ENCODE measurements around the gene SPATS2.

Gene SPATS2

DNA sequence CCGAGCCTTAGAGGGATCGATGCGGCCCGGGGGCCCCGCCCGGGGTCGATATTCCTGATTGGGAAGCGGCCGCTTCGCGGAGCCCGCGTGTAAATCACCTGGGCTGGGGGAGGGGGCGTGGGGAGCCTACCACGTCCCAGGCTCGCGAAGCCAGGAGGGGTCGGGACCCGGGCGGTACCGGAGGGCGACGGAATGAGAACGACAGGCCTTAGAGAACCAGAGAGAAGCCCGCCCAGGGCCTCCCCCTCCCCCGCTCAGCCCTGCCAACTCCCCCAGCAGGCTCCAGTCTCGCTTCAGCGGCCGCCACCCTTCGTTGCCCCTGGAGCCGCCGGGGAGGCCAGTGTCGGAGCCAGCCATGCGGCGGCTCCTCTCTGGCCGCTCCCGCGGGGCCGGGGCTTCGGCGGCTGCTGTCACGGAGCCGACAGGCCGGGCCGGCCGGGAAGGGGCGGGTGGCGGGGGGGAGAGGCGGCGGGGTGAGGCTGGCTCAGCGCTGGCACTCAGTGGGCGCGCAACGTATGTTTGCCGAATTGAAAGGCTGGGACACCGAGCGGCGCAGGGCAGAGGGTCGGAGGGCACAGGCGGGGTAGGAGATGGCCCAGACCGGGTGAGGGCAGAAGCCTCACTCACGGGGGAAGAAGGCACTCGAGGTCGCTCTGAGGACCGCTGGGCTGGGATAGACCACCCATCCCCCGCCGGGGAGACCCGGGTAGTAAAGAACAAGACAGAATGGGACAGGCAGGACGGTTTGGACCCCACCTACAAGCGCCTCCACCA lies 22.0 kb upstream of the SPATS2 start:
- Histone ChIP-seq H3K9ac (ENCODE audit: low read length) (no peak overlapping the region; the same call in 1 of the 2 replicates), H3K4me1 (ENCODE audit: insufficient read depth, low read length, severe bottlenecking) (peaks cover 38% of the 10 kb centered on the region), H4K20me1 (ENCODE audit: insufficient read depth, low read length) (no peaks in the 10 kb centered on the region), H3K36me3 (ENCODE audit: insufficient read depth, low read length) (no peaks in the 10 kb centered on the region), H3K27ac (ENCODE audit: low read depth, low read length, poor library complexity, severe bottlenecking) (no peak overlapping the region), H3K79me2 (ENCODE audit: insufficient read depth, low read length) (no peaks in the 10 kb centered on the region), H3K9me2 (ENCODE audit: low read depth, low read length) (no peaks in the 10 kb centered on the region), H3K9me3 (ENCODE audit: low read length) (no peaks in the 10 kb centered on the region), H3F3A (ENCODE audit: insufficient read depth, low read length) (no peaks in the 10 kb centered on the region), H3K4me3 (ENCODE audit: low read depth, low read length, poor library complexity, severe bottlenecking) (peak overlapping the region; percentile 47), H2AFZ (ENCODE audit: low read length) (no peak overlapping the region), H3K4me2 (ENCODE audit: low read length) (peak overlapping the region; percentile 63), H3K27me3 (ENCODE audit: insufficient read depth, low read length) (0 out of 2 replicates have a peak, but pooled peaks cover 4% of the 10 kb centered on the region)
- TF ChIP-seq EZH2 (IDR thresholded peaks at IDR 0.05; ENCODE audit: borderline replicate concordance, low read length) = no peak
- no peak for TF ChIP-seq CTCF (IDR thresholded peaks at IDR 0.05; ENCODE audit: low read length)

DNA sequence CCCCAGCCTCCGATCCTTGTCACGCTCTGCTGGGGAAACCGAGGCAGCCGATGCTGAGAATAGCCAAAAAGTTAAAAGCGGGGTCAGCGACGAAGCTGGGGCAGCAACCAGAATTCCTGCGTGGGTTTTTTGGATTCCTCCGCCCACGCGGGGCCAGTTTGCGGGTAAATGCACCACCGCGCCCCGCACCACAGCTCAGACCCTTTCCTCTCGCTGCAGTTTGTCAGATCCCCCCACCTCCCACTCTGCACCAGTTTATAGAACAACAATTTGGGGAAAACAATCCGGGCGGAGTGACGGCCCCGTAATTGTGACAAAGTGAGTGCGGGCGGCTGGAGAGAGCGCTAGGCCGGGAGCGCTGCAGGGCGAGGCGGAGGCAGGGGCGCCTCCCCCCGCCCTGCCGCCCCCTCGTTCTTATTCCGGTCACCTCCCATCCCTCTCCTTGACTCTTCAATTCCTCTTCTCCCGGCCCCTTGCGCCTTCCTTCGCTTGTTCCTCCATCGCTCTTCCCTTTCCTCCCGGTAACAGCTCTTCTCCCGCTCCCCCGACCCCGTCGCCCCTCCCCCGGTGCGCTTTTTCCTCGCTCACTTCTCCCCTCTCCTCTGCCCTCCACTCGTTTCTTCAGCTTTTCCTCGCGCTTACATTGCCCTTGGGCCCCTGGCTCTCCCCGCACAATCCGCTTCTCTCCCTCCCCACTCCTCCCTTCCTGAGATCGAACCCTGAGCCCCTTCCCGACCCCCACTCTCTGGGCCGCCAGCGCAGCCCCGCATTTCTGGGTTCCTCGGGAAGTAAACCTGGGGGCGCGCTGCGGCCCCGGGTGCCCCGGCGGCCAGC lies 21.2 kb upstream of the SPATS2 start:
- H3K27ac ChIP-seq (ENCODE audit: low read depth, low read length, poor library complexity, severe bottlenecking) = no peak overlapping the region
- no peak overlapping the region for H2AFZ ChIP-seq (ENCODE audit: low read length)
- H3K4me2 ChIP-seq (ENCODE audit: low read length) = peak overlapping the region; percentile 63
- TF ChIP-seq CTCF (IDR thresholded peaks at IDR 0.05; ENCODE audit: low read length) (no peak), EZH2 (IDR thresholded peaks at IDR 0.05; ENCODE audit: borderline replicate concordance, low read length) (0 out of 2 replicates have a peak, but pooled peaks have one; percentile 47)
- H3K9ac ChIP-seq (ENCODE audit: low read length) = no peak overlapping the region; the same call in 1 of the 2 replicates
- no peaks in the 10 kb centered on the region for H3F3A ChIP-seq (ENCODE audit: insufficient read depth, low read length)
- H3K36me3 ChIP-seq (ENCODE audit: insufficient read depth, low read length) = no peaks in the 10 kb centered on the region
- no peaks in the 10 kb centered on the region for H3K79me2 ChIP-seq (ENCODE audit: insufficient read depth, low read length)
- peak overlapping the region; percentile 47 for H3K4me3 ChIP-seq (ENCODE audit: low read depth, low read length, poor library complexity, severe bottlenecking)
- no peaks in the 10 kb centered on the region for H3K9me2 ChIP-seq (ENCODE audit: low read depth, low read length)
- H3K9me3 ChIP-seq (ENCODE audit: low read length) = no peaks in the 10 kb centered on the region
- no peaks in the 10 kb centered on the region for H4K20me1 ChIP-seq (ENCODE audit: insufficient read depth, low read length)
- H3K27me3 ChIP-seq (ENCODE audit: insufficient read depth, low read length) = 0 out of 2 replicates have a peak, but pooled peaks cover 4% of the 10 kb centered on the region
- H3K4me1 ChIP-seq (ENCODE audit: insufficient read depth, low read length, severe bottlenecking) = peaks cover 38% of the 10 kb centered on the region

DNA sequence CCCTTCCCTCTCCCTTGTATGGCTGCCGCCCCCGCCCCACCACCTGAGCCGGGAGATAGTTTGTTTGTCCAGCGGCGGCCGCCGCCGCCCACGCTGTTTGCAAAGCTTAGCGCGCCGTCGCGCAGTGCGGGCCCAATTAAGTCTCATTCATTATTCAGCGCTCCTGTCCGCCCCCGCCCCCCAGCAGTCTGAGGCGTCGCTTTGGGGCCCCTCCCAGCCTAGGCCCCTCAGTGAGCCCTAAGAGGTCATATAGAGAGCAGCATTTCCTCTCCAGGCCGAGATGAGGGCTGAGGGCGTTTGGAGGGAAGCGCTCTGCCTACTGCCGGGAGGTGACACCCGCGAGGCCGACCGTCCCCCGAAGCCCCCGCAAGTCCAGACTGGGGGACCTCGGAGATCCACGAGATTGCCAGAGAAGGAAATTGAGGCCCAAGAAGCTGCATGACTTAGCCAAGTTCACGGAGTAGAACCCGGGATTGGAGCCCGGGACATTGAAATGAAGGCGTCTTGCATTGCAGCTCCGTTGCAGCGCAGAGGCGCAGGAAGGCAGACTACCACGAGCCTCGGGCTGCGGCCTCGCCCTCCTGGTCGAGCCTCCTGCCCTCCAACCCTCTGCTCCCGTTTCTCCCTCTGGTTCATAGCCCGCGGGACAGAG lies 20.5 kb upstream of the SPATS2 start, which contains the start of gene DNAJC22:
Gene DNAJC22, plus strand, starts transcription at position 230 of the 652 bp plus-strand sequence. CDS start 1,985 bp downstream, outside the sequence.
- Histone ChIP-seq H3K27me3 (ENCODE audit: insufficient read depth, low read length) (0 out of 2 replicates have a peak, but pooled peaks cover 4% of the 10 kb centered on the region), H3K4me1 (ENCODE audit: insufficient read depth, low read length, severe bottlenecking) (peaks cover 38% of the 10 kb centered on the region)

More for the DNA sequence above, 20.5 kb upstream of the SPATS2 start, which contains the start of gene DNAJC22:
- no peaks in the 10 kb centered on the region for H3F3A ChIP-seq (ENCODE audit: insufficient read depth, low read length)
- no peak within 1 kb of the TSS; the same call in 1 of the 2 replicates for H3K9ac ChIP-seq (ENCODE audit: low read length)
- no peak within 1 kb of the TSS for H2AFZ ChIP-seq (ENCODE audit: low read length)
- peak within 1 kb of the TSS; percentile 63 for H3K4me2 ChIP-seq (ENCODE audit: low read length)
- no peaks in the 10 kb centered on the region for H3K9me2 ChIP-seq (ENCODE audit: low read depth, low read length)
- H3K27ac ChIP-seq (ENCODE audit: low read depth, low read length, poor library complexity, severe bottlenecking) = no peak within 1 kb of the TSS
- peak within 1 kb of the TSS; percentile 47 for H3K4me3 ChIP-seq (ENCODE audit: low read depth, low read length, poor library complexity, severe bottlenecking)
- no peak for TF ChIP-seq CTCF (IDR thresholded peaks at IDR 0.05; ENCODE audit: low read length)
- TF ChIP-seq EZH2 (IDR thresholded peaks at IDR 0.05; ENCODE audit: borderline replicate concordance, low read length) = no peak
- no peaks in the 10 kb centered on the region for H3K9me3 ChIP-seq (ENCODE audit: low read length)
- no peaks in the 10 kb centered on the region for H4K20me1 ChIP-seq (ENCODE audit: insufficient read depth, low read length)
- no peaks in the 10 kb centered on the region for H3K36me3 ChIP-seq (ENCODE audit: insufficient read depth, low read length)
- H3K79me2 ChIP-seq (ENCODE audit: insufficient read depth, low read length) = no peaks in the 10 kb centered on the region

All from OCI-LY1 (cell line).